DMS53 treated with DMSO at 0.1 percent for 48 hours (cell line): ENCODE measurements around the gene CELF5.

Experiments
- DNase-seq: peaks from one replicate; lab custom pipeline; 2025; ENCODE audit not compliant: unreplicated experiment; lab: John Stamatoyannopoulos, UW

CELF5 gene

DNA sequence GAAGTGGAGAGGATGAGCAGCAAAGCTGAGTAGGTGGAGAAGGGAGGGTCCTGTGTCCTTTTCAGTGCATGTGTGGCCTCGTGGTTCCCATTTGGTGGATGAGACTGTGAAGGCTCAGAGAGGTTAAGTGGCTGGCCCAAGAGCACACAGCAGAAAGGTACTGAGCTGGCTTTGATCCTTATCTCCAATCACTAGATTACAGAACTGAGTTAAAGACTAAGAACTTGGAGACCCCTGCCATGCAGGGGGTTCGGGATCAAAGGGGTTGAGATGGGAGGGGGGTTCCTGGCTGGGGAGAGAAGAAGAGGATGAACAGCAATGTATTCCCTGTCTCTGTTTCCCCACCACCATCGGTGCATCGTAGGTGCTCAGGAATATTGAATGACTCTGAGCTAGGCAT is 11.8 kb downstream of the CELF5 start:
- DNase-seq = no peak

GRCh38 chr19:3238066-3238561 is 13.7 kb downstream of the CELF5 start:
- DNase-seq = no peak

DNA sequence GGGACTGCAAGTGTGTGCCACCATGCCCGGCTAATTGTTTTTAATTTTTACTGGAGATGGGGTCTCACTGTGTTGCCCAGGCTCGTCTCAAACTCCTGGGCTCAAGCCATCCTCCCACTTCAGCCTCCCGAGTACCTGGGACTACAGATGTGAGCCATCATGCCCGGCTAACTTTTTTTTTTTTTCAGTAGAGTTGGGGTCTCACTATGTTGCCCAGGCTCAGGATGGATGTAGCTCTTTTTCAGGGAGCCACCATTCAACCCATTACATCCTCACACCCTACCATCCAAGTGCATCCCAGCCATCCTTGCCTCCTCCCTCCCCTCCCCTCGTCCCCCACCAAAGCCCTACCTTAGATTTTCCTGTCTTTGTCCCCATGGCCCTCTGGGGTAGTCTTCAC is 14.9 kb downstream of the CELF5 start:
- no peak for DNase-seq

DNA sequence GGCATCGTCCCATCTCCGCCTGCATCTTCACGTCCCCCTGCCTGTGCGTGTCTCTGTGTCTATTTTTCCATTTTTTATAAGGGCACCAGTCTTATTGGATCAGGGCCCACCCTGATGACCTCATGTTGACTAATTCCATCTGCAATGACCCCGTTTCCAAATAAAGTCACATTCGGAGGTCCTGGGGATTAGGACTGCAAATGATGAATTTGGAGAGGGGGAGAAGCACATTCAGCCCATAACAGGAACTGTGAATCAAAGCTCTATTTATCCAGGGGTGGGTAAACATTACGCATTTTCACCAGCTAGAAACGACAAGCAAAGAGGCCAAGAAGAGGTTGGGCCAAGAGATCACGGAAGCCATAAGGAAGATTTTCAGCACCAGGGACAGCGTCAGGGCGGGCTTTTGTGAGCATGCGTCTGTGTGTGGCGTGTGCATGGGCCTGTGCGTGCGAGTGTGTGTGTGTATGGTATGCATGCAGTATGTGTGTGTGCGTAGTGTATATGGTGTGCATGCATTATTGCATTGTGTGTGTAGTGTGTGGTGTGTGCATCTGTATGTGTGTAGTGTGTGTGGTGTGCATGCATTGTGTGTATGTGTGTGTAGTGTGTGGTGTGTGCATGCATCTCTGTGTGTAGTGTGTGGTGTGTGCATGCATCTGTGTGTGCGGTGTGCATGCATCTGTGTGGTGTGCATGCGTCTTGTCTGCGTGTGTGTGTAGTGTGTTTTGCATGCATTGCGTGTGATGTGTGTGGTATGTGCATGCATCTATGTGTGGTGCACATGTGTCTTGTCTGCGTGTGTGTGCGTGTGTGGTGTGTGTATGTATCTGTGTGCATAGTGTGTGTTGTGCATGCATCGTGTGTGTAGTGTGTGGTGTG is 19.6 kb downstream of the CELF5 start:
- peak; percentile 23 for DNase-seq

GRCh38 chr19:3245050-3245449 is 20.6 kb downstream of the CELF5 start:
- DNase-seq = no peak

DNA sequence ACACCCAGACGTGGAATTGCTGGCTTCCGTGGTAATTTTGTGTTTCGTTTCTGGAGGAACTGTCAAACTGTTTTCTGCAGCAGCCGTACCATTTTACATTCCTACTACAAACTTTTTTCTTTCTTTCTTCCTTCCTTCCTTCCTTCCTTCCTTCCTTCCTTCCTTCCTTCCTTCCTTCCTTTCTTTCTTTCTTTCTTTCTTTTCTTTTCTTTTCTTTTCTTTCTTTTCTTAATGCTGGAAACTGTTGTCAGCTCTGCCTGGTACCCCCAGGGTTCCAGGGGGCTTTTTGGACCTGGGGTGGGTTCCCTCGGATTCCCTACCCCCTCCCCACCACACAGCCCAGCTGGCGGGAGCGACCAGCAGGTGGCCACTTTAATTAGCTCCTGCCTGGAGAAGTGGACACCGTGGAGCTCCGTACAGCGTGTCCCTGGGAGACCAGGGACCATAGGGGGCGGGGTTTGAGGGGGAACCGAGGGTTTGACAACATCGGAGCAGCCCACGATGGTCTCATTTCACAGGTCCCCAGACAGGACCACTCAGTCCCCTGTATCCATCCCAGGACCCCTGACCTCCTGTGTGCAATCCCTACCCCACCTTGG is 24.4 kb downstream of the CELF5 start:
- DNase-seq = no peak

DNA sequence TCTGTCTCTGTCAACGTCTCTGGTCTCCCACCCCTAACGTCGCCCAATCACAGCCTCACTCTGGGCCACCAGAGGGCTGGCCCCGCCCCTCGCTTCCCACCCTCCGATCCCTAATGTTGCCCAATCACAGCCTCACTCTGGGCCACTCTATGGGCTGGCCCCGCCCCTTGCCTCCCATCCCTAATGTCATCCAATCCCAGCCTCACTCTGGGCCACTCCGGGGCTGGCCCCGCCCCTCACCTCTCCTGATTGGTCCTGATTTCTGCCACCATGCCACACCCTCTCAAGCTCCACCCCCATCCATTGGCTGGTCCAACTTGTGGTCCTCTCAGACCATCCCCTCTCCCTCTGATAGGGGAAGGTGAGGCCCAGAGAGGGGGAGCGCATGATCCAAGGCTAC is 24.9 kb downstream of the CELF5 start:
- DNase-seq = no peak

DNA sequence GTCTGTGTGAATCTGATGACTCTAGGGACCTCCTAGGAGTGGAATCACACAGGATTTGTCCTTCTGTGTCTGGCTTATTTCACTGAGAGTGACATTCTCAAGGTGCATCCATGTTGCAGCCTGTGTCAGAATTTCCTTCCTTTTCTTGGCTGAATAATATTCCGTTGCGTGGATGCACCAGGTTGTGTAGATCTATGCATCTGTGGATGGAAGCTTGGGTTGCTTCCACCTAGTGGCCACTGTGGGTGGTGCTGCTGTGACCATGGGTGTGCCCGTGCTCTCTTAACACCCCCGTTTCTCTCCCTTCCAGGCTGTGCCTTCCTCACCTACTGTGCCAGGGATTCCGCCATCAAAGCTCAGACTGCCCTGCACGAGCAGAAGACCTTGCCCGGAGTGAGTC is 26.2 kb downstream of the CELF5 start:
- DNase-seq = no peak

DNA sequence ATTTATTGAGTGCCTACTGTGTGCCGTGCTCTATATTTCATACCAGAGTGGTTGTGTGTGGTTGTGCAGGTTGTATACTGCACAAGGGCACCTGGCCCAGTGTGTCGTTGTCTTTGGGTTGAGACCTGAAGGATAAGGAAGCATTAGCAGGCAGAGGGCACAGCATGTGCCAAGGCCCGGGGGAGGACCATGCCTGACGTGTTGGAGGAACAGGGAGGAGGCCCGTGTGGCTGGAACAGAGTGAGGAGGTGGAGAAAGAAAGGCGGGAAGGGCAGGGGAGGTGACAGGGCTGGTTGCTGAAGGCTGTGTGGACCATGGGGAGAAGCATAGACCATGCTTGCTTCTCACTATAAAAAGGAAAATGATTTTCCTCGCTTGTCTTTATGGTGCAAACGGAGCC is 26.8 kb downstream of the CELF5 start:
- DNase-seq = no peak

- no peak for DNase-seq
Measured at GRCh38 chr19:3252650-3253049, 28.2 kb downstream of the CELF5 start.

DNA sequence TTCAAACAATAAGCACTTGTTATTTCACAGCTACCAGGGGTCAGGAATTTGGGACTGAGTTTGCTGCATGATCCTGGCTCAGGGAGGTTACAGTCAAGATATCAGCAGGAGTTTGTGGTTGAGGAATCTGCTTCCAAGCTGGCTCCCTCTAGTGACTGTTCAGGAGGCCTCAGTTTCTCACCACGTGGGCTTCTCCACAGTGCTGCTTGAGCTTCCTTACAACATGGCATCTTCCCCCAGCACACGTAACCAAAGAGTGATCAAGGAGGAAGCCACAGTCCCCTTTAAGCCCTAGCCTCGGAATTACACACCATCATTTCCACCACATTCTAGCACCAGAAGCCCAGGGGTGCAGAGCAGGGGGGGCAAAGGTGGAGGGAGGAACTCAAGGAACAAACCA is 28.8 kb downstream of the CELF5 start:
- DNase-seq = no peak

DNA sequence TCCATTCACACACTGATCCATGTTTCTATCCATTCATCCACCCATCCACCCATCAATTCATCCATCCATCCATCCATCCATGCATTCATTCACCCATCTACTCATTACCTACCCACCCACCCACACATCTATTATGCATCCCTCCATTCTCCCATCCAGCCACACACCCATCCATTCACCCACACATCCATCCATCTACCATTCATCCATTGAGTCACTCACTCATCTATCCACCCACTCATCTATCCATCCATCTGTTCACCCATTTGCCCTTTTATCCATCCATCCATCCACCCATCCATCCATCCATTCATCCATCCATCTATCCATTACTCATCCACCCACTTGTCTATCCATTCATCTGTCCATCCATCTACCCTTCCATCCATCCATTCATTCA is 30.1 kb downstream of the CELF5 start:
- no peak for DNase-seq

- DNase-seq = no peak
Measured at GRCh38 chr19:3257071-3257470, 32.6 kb downstream of the CELF5 start.

DNA sequence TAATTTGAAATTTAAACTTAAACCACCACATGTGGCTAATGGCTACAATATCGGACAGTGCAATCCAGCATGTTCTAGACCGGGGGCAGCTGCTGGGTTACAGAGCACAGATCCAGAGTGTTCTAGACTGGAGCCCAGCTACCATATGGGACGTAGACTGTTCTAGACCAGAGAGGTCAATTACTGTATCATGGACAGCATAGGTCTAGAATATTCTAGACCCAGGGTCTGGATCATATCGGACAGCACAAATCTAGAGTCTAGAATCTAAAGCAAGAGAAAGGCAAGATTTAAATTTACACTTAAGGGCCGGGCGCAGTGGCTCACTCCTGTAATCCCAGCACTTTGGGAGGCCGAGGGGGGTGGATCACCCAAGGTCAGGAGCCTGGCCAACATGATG is 37.9 kb downstream of the CELF5 start:
- DNase-seq = no peak

DNA sequence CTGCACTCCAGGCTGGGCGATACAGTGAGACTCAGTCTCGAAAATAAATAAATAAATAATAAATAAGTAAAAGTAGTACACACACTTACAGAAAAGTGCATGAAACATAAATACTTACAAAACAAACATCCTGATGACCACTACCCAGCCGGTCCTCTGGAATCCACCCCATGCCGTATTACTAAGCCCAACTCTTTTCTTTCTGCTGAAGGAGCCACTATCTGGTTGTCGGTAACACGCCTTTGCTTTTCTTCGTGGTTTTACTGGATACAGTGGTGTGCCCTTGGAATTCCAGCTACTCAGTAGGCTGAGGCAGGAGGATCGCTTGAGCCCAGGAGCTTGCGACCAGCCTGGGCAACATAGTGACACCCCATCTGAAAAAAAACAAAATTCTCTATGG is 39.4 kb downstream of the CELF5 start:
- no peak for DNase-seq

- no peak for DNase-seq
Measured at GRCh38 chr19:3265432-3265831, 41.0 kb downstream of the CELF5 start.

- no peak for DNase-seq
Measured at GRCh38 chr19:3266092-3266693, 41.7 kb downstream of the CELF5 start.

GRCh38 chr19:3266792-3267514 is 42.5 kb downstream of the CELF5 start:
- no peak for DNase-seq

GRCh38 chr19:3268326-3268725 is 43.9 kb downstream of the CELF5 start:
- DNase-seq = no peak

DNA sequence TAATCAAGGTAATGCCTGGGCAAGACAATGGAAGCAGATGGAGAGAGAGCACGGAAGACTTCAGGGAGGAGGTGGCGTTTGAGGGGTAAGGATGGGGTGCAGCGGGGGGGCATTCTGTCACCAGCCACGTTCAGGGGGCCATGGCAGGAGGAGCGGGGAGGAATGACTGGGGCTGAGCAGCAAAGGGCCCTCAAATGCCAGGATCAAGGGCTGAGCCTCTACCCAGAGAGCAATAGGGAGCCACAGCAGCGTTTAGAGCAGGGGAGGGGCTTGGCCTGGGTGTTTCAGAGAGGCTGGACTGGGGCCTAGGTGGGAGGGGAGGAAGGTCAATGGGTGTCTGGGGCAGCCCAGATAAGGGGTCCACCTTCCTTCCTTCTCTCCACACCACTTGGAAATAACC is 44.3 kb downstream of the CELF5 start:
- no peak for DNase-seq

DNA sequence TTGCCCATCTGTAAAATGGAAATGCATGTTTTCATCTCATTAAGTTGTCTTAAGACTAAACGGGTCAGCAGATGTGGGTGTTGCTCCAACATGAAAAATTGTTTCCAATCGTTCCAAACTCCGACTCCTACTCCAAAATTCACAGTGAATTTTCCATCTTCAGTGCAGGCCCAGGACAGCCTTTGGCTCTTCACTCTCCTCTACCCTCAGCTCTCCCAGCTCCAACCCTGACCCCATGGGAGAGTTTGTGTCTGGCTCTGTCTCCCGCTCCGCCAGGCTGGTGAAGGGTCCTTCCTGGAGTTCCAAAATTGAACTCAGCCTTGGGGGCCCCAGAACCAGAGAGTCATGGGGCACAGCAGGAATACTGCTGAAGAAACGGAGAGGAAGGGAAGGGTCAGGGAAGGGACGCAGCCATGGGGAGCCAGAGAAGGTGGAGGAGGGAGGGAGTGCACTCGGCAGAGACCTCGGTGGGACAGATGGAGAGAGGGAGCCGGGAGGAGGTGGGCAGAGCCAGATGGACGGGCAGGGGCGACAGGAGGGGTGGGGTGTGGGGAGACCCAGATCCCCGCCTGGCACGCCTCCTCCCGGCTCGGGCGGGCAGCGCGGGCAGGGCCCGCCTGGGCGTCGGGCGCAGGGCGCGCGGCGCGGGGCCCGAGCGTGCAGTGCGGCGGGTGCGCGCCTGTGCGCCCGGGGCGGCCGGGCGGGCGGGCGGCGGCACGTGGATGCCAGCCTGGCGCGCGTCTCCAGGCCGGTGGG is 45.6 kb downstream of the CELF5 start:
- DNase-seq = no peak
